Activated naive CD8-positive, alpha-beta T cell treated with anti-CD3 and anti-CD28 coated beads, Interleukin-2, amount 10 ng/mL, durations not matched to agents 7 days and 5 days (primary cell): Measurements from ENCODE around the gene ZNF778. TPM values are rescaled to one million over a fixed set of nuclear protein-coding genes. Genes with fewer than 3 reads are reported as not detected.
"Not testable (repeated sequence)": the region's sequence is repeated elsewhere in the genome, so short reads cannot be mapped to it uniquely, and the experiment has no call there.

ENCODE experiments used
- ATAC-seq: fragments of 150-1000 bp; cut with Tn5 transposase; one replicate; pipeline ENCODE4 v1.10.0; 2021; ENCODE audit warnings: low read depth, moderate library complexity
- POLR2A ChIA-PET: fragments of 350-600 bp; sonication (Branson Sonifier 250); formaldehyde crosslinking; loops from one replicate; lab custom pipeline; 2021; ENCODE audit warnings: antibody characterized with exemption; lab: Charles Lee
- DNase-seq: peaks from one replicate; pipeline ENCODE4 v3.0.0; 2021
- H3K27ac Mint-ChIP-seq: one replicate; pipeline ENCODE4 v1.8.0; 2022; ENCODE audit warnings: mild to moderate bottlenecking, mixed read lengths
- H3K27me3 Mint-ChIP-seq: one replicate; pipeline ENCODE4 v1.8.0; 2022; ENCODE audit warnings: mild to moderate bottlenecking, moderate library complexity, mixed read lengths
- H3K36me3 Mint-ChIP-seq: one replicate; pipeline ENCODE4 v1.8.0; 2021; ENCODE audit warnings: mild to moderate bottlenecking, mixed read lengths
- H3K4me1 Mint-ChIP-seq: one replicate; pipeline ENCODE4 v1.8.0; 2021; ENCODE audit warnings: mixed read lengths
- H3K4me3 Mint-ChIP-seq: one replicate; pipeline ENCODE4 v1.8.0; 2022; ENCODE audit warnings: mild to moderate bottlenecking, moderate library complexity, mixed read lengths
- H3K9me3 Mint-ChIP-seq: one replicate; pipeline ENCODE4 v1.8.0; 2021; ENCODE audit warnings: mixed read lengths
- total RNA-seq, 2 experiments: library from RNA; stranded (reverse); gene quantifications; one replicate each; pipeline ENCODE4 v1.2.3, GENCODE V29; 2021

ZNF778 gene
- total RNA-seq, 2 experiments from 2014 or later: 9.0 to 10.4 TPM

DNA sequence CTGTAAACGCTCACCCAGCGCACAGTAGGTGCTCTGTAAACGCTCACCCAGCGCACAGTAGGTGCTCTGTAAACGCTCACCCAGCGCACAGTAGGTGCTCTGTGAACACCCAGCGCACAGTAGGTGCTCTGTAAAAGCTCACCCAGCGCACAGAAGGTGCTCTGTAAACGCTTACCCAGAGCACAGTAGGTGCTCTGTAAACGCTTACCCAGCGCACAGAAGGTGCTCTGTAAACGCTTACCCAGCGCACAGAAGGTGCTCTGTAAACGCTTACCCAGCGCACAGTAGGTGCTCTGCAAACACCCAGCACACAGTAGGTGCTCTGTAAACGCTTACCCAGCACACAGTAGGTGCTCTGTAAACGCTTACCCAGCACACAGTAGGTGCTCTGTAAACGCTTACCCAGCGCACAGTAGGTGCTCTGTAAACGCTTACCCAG, 30.9 kb upstream of the ZNF778 start:
- H3K36me3 Mint-ChIP-seq, POLR2A ChIA-PET: not testable (repeated sequence)

DNA sequence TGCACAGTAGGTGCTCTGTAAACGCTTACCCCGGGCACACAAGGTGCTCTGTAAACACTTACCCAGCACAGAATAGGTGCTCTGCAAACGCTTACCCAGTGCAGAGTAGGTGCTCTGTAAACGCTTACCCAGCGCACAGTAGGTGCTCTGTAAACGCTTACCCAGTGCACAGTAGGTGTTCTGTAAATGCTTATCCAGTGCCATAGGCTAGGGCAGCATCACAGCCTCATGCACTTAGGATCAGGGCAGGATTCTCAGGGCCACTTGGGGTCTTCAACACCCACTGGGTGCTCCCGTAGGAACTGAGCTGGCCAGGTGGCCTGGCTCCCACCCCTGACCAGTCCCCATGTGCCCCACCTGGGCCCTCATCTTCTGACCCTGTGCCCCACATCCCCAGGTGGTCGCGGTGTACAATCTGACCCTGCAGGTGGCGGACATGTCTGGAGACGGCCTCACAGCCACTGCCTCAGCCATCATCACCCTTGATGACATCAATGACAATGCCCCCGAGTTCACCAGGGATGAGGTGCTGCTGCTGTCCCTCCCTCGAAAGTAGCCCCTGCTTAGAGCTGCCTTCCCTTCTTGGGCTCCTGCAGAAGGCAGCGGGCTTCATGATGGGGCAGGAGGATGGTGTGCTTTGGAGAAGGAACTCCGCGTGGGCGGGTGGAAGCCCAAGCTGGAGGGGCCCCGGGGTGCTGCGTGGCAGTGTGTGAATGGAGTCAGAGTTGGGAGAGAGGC, 30.3 kb upstream of the ZNF778 start:
- Mint-ChIP-seq H3K4me3 (no peak overlapping the region), H3K36me3 (no peaks in the 10 kb centered on the region), H3K27ac (peak overlapping the region; percentile 42), H3K4me1 (peaks cover 1% of the 10 kb centered on the region), H3K9me3 (no peaks in the 10 kb centered on the region), H3K27me3 (peaks cover 3% of the 10 kb centered on the region)
- POLR2A ChIA-PET: no interaction called here
- DNase-seq: peak; percentile 63
- ATAC-seq: peak; percentile 51

More for the DNA sequence above, 30.9 kb upstream of the ZNF778 start:
- DNase-seq, H3K4me1 Mint-ChIP-seq, H3K27ac Mint-ChIP-seq, ATAC-seq, H3K27me3 Mint-ChIP-seq, H3K4me3 Mint-ChIP-seq, H3K9me3 Mint-ChIP-seq: not testable (repeated sequence)

DNA sequence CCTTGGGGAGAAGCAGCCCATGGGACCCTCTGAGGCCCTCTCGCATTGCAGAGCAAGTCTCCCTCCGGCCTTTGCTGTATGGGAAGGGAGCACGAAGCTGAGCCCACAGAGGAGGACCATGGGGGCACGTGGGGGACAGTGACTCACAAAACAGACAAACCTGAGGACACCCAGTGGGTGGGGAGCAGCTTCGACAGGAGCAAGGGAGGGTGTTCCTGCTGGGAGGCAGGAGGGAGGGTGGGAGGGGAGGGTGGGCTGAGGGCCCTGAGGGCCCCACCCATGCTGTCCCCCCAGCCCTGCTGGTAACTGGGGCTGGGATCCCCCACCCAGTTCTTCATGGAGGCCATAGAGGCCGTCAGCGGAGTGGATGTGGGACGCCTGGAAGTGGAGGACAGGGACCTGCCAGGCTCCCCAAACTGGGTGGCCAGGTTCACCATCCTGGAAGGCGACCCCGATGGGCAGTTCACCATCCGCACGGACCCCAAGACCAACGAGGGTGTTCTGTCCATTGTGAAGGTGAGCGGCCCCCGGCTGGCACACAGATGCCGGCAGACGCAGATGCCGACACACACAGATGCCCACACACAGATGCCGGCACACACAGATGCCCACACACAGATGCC, 29.6 kb upstream of the ZNF778 start:
- POLR2A ChIA-PET: no interaction called here
- H3K36me3 Mint-ChIP-seq: no peaks in the 10 kb centered on the region
- peak; percentile 42 for DNase-seq
- no peaks in the 10 kb centered on the region for H3K4me1 Mint-ChIP-seq
- H3K9me3 Mint-ChIP-seq: no peaks in the 10 kb centered on the region
- H3K27me3 Mint-ChIP-seq: peaks cover 3% of the 10 kb centered on the region
- peak; percentile 19 for ATAC-seq
- no peak overlapping the region for H3K4me3 Mint-ChIP-seq
- H3K27ac Mint-ChIP-seq: peak overlapping the region; percentile 42

DNA sequence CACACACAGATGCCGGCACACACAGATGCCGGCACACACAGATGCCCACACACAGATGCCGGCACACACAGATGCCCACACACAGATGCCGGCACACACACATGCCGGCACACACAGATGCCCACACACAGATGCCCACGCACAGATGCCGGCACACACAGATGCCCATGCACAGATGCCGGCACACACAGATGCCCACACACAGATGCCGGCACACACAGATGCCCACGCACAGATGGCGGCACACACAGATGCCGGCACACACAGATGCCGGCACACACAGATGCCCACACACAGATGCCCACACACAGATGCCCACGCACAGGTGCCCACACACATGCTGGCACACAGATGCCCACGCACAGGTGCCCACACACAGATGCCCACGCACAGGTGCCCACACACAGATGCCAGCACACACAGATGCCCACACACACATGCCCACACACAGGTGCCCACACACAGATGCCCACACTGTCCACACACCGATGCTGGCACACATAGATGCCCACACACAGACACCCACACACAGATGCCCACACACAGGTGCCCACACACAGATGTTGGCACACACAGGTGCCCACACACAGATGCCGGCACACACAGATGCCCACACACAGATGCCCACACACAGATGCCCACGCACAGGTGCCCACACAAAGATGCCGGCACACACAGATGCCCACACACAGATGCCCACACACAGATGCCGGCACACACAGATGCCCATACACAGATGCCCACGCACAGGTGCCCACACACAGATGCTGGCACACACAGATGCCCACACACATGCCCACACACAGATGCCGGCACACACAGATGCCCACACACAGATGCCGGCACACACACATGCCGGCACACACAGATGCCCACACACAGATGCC, 28.8 kb upstream of the ZNF778 start:
- H3K27ac Mint-ChIP-seq: not testable (repeated sequence)

DNA sequence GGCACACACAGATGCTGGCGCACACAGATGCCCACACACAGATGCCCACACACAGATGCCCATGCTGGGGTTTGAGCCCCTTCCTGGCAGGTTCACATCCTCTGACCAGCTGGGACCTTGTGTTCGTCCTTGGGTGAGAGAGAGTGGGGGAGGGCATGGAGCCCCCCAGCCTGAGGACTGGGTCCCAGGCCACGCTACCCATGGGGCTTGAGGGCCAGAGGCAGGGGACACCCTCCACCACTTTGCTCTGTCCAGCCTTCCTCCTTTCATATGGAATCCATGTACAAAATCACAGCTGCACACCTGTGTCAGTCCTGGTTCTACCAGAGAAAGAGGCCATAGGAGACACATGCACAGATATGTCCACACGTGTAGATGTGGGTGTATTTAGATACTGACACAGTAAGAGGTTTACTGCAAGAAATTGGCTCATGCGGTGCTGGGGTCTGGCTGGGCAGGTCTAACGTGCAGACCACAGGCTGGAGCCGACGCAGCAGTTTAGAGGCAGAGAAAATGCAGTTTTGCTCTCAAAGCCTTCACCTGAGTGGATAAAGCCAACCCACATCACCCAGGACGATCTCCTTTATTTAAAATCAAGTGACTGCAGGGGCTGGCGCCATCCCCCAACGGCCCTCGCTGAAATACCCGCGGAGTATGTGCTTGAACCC, 28.0 kb upstream of the ZNF778 start:
- Mint-ChIP-seq H3K4me1 (no peaks in the 10 kb centered on the region), H3K4me3 (no peak overlapping the region), H3K9me3 (no peaks in the 10 kb centered on the region), H3K36me3 (no peaks in the 10 kb centered on the region), H3K27ac (no peak overlapping the region), H3K27me3 (peaks cover 2% of the 10 kb centered on the region)
- POLR2A ChIA-PET: no interaction called here
- no peak for ATAC-seq
- peak; percentile 27 for DNase-seq

More for the DNA sequence above, 28.8 kb upstream of the ZNF778 start:
- H3K4me1 Mint-ChIP-seq, H3K27me3 Mint-ChIP-seq, ATAC-seq, H3K9me3 Mint-ChIP-seq, DNase-seq, POLR2A ChIA-PET, H3K36me3 Mint-ChIP-seq, H3K4me3 Mint-ChIP-seq: not testable (repeated sequence)

DNA sequence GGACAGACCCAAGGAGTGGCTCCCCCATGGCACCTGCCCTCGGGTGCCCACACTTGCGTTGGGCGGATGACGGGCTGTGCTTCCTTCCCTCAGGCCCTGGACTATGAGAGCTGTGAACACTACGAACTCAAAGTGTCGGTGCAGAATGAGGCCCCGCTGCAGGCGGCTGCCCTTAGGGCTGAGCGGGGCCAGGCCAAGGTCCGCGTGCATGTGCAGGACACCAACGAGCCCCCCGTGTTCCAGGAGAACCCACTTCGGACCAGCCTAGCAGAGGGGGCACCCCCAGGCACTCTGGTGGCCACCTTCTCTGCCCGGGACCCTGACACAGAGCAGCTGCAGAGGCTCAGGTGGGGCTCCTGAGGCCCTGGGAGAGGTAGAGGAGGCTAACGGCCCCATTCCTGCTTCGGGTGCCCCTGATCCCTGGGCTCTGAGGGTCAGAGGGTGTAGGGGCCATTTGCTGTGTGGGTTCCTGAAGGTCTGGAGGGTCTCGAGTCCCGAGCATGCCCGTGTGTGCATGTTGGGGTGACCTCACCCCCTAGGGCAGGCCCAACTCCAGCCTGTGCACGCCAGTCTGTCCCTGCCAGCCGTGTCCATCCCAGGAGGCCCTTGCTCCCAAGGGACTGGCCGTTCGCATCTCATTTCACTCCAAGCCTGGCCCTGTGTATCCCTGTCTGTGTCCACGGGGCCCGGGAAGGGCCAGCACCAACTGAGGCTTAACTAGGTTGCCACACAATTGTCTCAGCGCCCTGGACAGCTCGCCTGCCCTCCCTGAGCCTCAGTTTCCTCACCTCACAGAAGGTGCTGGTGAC, 27.1 kb upstream of the ZNF778 start:
- H3K9me3 Mint-ChIP-seq: no peaks in the 10 kb centered on the region
- no peaks in the 10 kb centered on the region for H3K36me3 Mint-ChIP-seq
- H3K27me3 Mint-ChIP-seq: no peaks in the 10 kb centered on the region
- no peak overlapping the region for H3K4me3 Mint-ChIP-seq
- DNase-seq (peak; percentile 37), ATAC-seq (no peak)
- POLR2A ChIA-PET: no interaction called here
- H3K27ac Mint-ChIP-seq: no peak overlapping the region
- no peaks in the 10 kb centered on the region for H3K4me1 Mint-ChIP-seq

DNA sequence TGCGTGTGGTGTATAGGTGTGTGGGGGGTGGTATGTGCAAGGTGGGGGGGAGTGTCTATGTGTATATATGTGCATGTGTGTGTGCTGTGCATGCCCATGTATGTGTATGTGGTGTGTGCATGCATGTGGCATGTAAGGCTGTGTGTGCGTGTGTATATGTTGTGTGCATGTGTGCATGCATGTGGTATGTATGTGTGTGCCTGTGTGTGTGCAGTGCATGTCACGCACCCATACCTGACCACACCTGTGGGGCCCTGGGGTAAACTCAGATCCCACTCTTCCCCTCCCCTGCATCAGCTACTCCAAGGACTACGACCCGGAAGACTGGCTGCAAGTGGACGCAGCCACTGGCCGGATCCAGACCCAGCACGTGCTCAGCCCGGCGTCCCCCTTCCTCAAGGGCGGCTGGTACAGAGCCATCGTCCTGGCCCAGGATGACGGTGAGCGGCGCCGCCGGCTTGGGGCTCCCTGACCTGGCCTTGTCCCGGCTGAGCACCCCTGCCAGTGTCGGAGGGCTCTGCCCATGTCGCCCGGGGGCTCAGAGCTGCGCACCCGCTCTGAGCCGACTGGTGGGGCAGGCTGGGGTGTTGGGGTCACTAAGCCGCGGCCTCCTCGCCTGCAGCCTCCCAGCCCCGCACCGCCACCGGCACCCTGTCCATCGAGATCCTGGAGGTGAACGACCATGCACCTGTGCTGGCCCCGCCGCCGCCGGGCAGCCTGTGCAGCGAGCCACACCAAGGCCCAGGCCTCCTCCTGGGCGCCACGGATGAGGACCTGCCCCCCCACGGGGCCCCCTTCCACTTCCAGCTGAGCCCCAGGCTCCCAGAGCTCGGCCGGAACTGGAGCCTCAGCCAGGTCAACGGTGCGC, 26.2 kb upstream of the ZNF778 start:
- Mint-ChIP-seq H3K4me3 (no peak overlapping the region), H3K27ac (no peak overlapping the region)
- POLR2A ChIA-PET: no interaction called here

DNA sequence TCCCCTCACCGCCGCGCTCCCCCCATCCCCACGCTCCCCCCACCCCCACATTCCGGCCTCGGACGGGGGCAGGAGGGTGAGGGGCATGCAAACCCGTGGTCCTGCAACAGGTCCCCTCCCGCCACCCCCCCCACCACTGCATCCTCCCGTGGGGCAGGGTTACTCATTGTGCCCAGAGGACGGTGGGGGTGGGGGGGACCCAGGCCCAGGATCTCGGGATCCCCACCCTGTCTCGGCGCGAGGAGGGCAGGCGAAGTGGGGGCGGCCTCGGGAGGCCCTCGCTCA, 25.7 kb upstream of the ZNF778 start:
- no peak overlapping the region for H3K4me3 Mint-ChIP-seq
- H3K27me3 Mint-ChIP-seq: no peaks in the 10 kb centered on the region
- POLR2A ChIA-PET: no interaction called here
- DNase-seq (no peak), ATAC-seq (no peak)
- H3K9me3 Mint-ChIP-seq: no peaks in the 10 kb centered on the region
- no peaks in the 10 kb centered on the region for H3K36me3 Mint-ChIP-seq
- no peak overlapping the region for H3K27ac Mint-ChIP-seq
- H3K4me1 Mint-ChIP-seq: no peaks in the 10 kb centered on the region

More for the DNA sequence above, 26.2 kb upstream of the ZNF778 start:
- Mint-ChIP-seq H3K36me3 (no peaks in the 10 kb centered on the region), H3K9me3 (no peaks in the 10 kb centered on the region), H3K27me3 (no peaks in the 10 kb centered on the region), H3K4me1 (no peaks in the 10 kb centered on the region)
- ATAC-seq (no peak), DNase-seq (peak; percentile 41)

DNA sequence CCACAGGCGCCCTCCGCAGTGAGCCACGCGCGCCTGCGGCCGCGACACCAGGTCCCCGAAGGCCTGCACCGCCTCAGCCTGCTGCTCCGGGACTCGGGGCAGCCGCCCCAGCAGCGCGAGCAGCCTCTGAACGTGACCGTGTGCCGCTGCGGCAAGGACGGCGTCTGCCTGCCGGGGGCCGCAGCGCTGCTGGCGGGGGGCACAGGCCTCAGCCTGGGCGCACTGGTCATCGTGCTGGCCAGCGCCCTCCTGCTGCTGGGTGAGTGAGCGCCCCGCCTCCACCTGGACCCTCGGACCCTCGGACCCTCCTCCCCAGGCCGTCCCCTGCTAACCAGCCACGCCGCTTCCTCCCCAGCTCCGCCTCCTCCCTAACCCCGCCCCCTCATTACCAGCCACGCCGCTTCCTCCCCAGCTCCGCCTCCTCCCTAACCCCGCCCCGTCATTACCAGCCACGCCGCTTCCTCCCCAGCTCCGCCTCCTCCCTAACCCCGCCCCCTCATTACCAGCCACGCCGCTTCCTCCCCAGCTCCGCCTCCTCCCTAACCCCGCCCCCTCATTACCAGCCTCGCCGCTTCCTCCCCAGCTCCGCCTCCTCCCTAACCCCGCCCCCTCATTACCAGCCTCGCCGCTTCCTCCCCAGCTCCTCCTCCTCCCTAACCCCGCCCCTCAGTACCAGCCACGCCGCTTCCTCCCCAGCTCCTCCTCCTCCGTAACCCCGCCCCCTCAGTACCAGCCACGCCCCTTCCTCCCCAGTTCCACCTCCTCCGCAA, 25.1 kb upstream of the ZNF778 start:
- H3K4me1 Mint-ChIP-seq, H3K4me3 Mint-ChIP-seq, H3K9me3 Mint-ChIP-seq, H3K27me3 Mint-ChIP-seq, H3K36me3 Mint-ChIP-seq, H3K27ac Mint-ChIP-seq: not testable (repeated sequence)
- POLR2A ChIA-PET: interaction anchor here (0.7 to 1.1 kb wide), 3 partner anchors 13 to 1236 kb away, joined by 3 read pairs; no protein-coding TSS in a partner anchor
- DNase-seq (peak; percentile 67), ATAC-seq (peak; percentile 40)

DNA sequence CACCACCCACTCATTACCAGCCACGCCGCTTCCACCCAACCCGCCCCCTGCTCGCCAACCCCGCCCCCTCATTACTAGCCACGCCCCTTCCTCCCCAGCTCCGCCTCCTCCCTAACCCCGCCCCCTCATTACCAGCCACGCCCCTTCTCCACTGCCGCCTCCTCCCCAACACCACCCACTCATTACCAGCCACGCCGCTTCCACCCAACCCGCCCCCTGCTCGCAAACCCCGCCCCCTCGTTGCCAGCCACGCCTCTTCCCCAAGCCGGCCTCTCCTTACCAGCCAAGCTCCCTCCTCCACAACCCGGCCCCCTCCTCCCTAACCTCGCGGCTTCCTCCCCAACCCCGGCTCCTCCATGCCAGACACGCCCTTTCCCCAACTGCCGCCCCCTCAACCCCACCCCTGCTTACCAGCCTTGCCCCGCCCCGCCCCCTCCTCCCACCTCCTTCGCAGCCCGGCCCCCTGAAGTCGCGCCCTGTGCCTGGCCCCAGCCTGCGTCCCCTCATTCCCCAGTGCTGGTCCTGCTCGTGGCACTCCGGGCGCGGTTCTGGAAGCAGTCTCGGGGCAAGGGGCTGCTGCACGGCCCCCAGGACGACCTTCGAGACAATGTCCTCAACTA, 24.4 kb upstream of the ZNF778 start:
- peak; percentile 16 for ATAC-seq
- H3K27ac Mint-ChIP-seq: no peak overlapping the region
- no peaks in the 10 kb centered on the region for H3K36me3 Mint-ChIP-seq
- no peak overlapping the region for H3K4me3 Mint-ChIP-seq
- DNase-seq: peak; percentile 39
- H3K27me3 Mint-ChIP-seq: no peaks in the 10 kb centered on the region
- POLR2A ChIA-PET: interaction anchor here (0.7 to 1.1 kb wide), 3 partner anchors 12 to 1237 kb away, joined by 3 read pairs; no protein-coding TSS in a partner anchor
- no peaks in the 10 kb centered on the region for H3K9me3 Mint-ChIP-seq
- H3K4me1 Mint-ChIP-seq: no peaks in the 10 kb centered on the region
